ENCODE measurements around the gene KRT81.
"Not testable (repeated sequence)": the region's sequence is repeated elsewhere in the genome, so short reads cannot be mapped to it uniquely, and the experiment has no call there.

The KRT81 gene

DNA sequence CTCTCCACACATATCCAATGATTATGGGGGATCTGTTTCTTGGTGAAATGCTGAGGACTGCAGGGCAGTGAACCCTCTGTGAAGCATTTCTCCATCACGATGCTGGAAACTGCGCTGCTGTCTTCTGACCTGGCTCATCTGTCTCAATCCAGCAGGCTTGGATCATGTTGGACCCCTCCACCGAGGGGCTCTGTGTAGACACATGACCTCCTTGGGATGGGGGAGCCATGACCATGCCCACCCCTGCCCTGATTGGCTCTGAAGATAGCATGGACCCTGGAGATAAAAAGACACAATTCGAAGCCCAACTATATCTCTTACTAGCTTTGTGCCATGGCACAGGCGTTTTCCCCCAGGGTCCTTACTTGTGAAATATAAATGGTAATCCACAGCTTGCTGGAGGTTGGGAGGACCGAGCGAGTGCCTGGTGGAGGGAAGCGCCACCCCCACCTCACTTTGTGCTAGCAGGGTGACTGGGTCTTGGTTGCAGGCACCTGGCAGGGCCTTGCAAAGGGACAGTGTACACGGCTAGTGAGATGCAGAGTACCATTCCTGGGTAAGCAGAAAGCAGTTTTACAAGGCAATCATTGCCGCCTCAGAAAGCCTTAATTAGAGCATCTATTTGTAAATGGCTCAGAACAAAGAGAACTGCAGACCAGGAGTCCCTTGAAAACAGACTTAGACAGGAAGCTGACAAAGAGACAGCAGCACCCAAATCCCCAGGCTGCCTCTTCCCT lies 32.2 kb upstream of the KRT81 start:
- DNase-seq (no peak), ATAC-seq (replicated peaks) (no peak)
- Mint-ChIP-seq H3K4me3 (no peak overlapping the region), H3K4me1 (peaks cover 2 to 11% of the 10 kb centered on the region in 2 donors), H3K27me3 (peaks cover 47 to 60% of the 10 kb centered on the region in 2 donors), H3K9me3 (no peaks in the 10 kb centered on the region), H3K27ac (no peak overlapping the region), H3K36me3 (no peaks in the 10 kb centered on the region)

DNA sequence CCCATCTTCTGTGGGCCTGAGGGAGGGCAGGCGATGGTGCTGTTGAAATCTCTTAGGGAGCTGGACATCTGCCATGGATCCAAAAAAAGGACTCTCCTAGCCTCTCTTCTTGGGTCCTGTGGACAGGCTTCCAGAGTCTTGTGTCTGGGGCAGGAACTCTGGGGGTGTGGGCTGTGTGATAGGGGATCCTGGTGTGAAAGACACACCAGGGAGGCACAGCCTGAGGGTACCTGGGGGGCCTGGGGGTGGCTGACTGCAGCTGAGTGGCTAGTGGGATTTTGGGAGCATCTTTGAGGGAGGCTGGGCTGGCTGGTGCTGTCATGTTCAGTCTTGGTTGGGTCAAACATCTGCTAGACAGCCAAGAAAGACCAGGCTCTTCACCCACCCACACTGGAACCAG lies 31.7 kb upstream of the KRT81 start:
- Mint-ChIP-seq H3K4me3 (no peak overlapping the region), H3K27ac (no peak overlapping the region), H3K27me3 (peaks cover 47 to 63% of the 10 kb centered on the region in 2 donors), H3K4me1 (peaks cover 2 to 11% of the 10 kb centered on the region in 2 donors), H3K9me3 (no peaks in the 10 kb centered on the region), H3K36me3 (no peaks in the 10 kb centered on the region)
- ATAC-seq (replicated peaks), result no peak
- DNase-seq, result no peak

DNA sequence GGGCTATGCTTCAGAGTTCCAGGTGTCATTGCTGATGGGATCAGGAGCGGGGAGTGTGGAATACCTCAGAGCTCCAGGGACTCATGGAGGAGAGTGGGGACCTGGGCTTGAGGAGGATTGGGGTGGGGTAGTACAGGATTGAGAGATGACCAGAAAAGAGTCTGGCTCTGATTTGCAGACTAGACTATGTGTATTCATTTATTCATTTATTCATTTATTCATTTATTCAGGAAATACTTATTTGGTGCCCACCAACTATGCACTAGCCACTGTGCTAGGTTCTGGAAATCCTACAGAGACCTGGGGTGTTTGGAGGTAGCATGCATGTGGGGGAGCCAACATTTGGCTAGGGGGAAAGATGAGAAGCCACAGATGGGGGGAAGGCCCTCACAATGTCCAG lies 30.7 kb upstream of the KRT81 start:
- Mint-ChIP-seq H3K4me1 (peaks cover 0 to 2% of the 10 kb centered on the region in 2 donors), H3K27ac (no peak overlapping the region), H3K4me3 (no peak overlapping the region), H3K9me3 (no peaks in the 10 kb centered on the region), H3K27me3 (peaks cover 47 to 57% of the 10 kb centered on the region in 2 donors), H3K36me3 (no peaks in the 10 kb centered on the region)
- no peak for DNase-seq
- ATAC-seq (replicated peaks), result no peak

DNA sequence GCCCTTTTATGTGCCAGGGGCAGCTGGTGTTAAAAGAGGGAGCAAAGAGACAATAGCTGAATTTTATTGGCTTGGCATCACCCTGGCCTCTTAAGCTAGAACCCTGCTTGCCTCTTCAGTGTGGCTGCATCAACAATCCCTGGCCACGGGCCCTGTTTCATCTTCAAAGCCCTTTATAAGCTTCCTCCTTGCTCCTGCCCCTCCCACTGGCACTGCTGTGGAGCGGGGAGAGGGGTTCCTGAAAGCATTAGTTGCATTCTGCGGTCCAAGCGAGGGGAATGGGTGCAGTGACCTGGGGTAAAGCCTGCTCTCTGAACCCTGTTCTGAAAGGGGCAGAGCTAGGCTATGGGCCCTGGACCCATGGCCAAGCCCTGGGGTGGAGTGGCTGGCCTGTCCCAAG lies 30.1 kb upstream of the KRT81 start:
- H3K4me1 Mint-ChIP-seq, result no peaks in the 10 kb centered on the region
- ATAC-seq (replicated peaks) (no peak), DNase-seq (no peak)
- H3K4me3 Mint-ChIP-seq, result no peak overlapping the region
- no peaks in the 10 kb centered on the region for H3K9me3 Mint-ChIP-seq
- H3K27ac Mint-ChIP-seq, result no peak overlapping the region
- H3K36me3 Mint-ChIP-seq, result no peaks in the 10 kb centered on the region
- peaks cover 47 to 53% of the 10 kb centered on the region in 2 donors for H3K27me3 Mint-ChIP-seq

DNA sequence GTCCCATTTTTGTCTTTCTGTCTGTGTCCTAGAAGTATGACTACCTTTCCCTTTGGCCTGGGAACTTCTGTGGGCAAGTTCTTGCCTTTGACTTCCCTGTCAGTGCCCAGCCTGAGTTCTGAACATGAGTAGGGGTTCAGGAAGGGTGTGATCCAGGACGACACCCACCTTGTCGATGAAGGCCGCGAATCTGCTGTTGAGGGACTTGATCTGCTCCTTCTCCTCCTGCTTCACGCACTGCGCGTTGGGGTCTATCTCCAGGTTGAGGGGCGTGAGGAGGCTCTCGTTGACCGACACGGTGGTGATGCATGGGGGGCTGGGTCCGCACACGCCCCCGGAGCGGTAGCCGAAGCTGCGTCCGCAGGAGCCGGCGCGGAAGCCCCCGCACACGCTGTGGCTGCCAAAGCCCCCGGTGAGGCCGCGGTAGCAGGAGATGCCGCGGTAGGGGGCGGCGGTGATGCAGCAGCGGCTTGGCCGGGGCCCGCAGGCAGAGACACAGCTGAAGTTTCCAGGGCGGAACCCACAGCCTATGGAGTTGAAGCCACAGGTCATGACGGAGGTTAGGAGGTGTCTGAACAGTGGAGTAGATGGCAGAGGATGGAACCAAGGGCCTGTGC lies 29.6 kb upstream of the KRT81 start, which contains the start of gene KRT83:
Gene KRT83, minus strand, starts transcription at position 615 of the 617 bp plus-strand sequence. Its CDS starts 63 bp downstream, at position 552.
- ATAC-seq (replicated peaks) (no peak), DNase-seq (no peak)
- H3K27ac Mint-ChIP-seq, result no peak within 1 kb of the TSS
- no peak within 1 kb of the TSS for H3K4me3 Mint-ChIP-seq
- H3K36me3 Mint-ChIP-seq, result no peaks in the 10 kb centered on the region
- no peaks in the 10 kb centered on the region for H3K9me3 Mint-ChIP-seq
- H3K4me1 Mint-ChIP-seq, result no peaks in the 10 kb centered on the region
- H3K27me3 Mint-ChIP-seq, result peaks cover 47 to 53% of the 10 kb centered on the region in 2 donors

DNA sequence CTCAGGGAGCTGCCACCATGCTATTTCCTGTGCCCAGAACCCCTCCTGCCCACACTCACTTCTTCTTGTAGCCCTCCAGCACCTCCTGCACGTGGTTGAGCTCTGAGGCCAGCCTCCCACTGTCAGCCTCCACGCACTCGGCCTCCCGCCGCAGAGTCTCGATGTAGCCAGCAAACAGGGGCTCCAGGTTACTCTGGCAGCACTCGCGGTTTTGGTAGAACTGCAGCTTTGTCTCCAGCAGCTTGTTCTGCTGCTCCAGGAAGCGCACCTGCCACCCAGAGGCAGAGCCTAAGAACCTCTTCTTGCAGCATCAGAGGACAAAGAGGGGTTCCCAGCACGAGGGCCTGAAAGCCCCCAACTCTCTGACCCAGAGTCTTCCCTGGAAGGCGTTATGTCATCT lies 27.8 kb upstream of the KRT81 start:
- H3K27ac Mint-ChIP-seq, result no peak overlapping the region
- peaks cover 36 to 43% of the 10 kb centered on the region in 2 donors for H3K27me3 Mint-ChIP-seq
- H3K4me3 Mint-ChIP-seq, result no peak overlapping the region
- no peaks in the 10 kb centered on the region for H3K36me3 Mint-ChIP-seq
- ATAC-seq (replicated peaks), result no peak
- no peaks in the 10 kb centered on the region for H3K9me3 Mint-ChIP-seq
- no peaks in the 10 kb centered on the region for H3K4me1 Mint-ChIP-seq
- DNase-seq, result no peak

DNA sequence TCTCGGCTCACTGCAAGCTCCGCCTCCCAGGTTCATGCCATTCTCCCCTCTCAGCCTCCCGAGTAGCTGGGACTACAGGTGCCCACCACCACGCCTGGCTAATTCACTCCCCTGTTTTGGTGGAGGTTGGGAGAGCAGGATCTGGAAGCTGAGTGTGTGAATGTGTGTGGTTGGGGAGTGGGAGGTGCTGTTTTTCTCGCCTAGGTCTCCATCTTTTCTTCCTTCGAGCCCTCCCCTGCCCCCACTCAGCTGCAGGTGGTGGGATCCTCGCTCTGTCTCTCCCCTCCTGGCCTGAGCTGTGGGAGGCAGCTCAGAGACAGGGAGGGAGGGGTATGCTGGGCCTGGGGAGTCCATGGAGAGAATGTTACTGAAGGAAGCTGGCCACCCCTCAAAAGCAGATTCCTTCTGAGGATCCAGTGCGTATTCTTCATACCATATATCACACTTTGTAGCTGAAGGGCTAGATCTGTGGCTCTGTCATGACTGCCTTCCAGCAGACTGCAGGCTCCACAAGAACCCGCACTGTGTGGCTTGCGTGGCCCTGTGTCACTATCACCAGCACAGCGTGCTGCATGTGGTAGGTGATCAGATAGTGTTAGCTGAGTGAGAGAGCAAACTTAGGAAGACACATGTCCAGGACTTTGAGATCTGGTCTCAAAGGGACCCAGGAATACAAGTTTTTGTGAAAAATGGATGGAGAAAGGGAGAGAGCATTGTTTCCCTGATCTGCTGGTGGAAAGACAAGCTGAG lies 27.1 kb upstream of the KRT81 start:
- H3K4me3 Mint-ChIP-seq, result no peak overlapping the region
- no peaks in the 10 kb centered on the region for H3K4me1 Mint-ChIP-seq
- peaks cover 33 to 47% of the 10 kb centered on the region in 2 donors for H3K27me3 Mint-ChIP-seq
- no peak for DNase-seq
- H3K9me3 Mint-ChIP-seq, result no peaks in the 10 kb centered on the region
- no peak overlapping the region for H3K27ac Mint-ChIP-seq
- no peak for ATAC-seq (replicated peaks)
- no peaks in the 10 kb centered on the region for H3K36me3 Mint-ChIP-seq

DNA sequence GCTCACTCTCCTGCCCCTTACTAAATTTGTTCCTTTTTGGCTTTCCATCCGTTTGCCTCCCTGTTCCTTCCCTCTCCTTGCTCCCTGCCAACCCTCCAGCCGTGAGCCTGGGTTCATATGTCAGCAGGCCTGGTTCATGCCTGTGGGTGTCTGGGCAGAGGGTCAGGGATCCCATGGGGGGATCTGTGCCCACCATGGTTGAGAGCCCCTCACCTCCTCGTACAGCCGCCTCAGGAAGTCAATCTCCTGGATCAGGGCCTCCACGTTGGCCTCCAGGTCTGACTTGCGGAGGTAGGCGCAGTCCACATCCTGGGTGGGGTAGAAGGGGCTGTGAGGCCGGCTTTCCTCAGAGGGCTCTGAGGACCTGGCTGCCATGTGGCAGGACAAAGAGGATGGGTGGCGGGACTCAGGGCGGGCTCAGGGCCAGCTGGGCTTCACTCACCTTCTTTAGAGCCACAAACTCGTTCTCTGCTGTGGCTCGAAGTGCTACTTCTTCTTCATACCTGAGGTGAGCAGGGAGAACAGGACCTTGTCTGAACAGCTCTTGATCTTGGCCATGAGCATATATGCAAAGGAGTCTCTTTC lies 26.2 kb upstream of the KRT81 start:
- no peaks in the 10 kb centered on the region for H3K4me1 Mint-ChIP-seq
- no peak overlapping the region for H3K27ac Mint-ChIP-seq
- peaks cover 31 to 47% of the 10 kb centered on the region in 2 donors for H3K27me3 Mint-ChIP-seq
- no peaks in the 10 kb centered on the region for H3K9me3 Mint-ChIP-seq
- ATAC-seq (replicated peaks) (no peak), DNase-seq (no peak)
- no peaks in the 10 kb centered on the region for H3K36me3 Mint-ChIP-seq
- H3K4me3 Mint-ChIP-seq, result no peak overlapping the region

DNA sequence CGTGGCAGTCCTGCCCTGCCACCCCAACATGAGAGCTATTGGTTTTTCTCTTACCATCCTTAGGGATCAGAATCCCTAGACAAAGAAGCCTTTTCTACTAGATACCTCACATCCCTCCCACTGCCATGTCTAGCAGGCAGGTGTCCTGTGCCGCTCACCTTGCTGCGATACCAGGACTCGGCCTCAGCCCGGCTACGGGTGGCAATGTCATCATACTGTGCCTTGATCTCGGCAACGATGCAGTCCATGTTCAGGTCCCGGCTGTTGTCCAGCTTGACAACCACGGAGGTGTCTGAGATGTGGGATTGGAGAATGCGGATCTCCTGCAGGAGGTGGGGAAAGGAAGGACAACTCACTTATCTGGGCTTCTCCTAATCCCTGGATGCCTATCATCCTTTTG lies 25.4 kb upstream of the KRT81 start:
- ATAC-seq (replicated peaks) (no peak), DNase-seq (no peak)
- H3K27ac Mint-ChIP-seq, result no peak overlapping the region
- H3K36me3 Mint-ChIP-seq, result no peaks in the 10 kb centered on the region
- no peaks in the 10 kb centered on the region for H3K4me1 Mint-ChIP-seq
- peaks cover 27 to 44% of the 10 kb centered on the region in 2 donors for H3K27me3 Mint-ChIP-seq
- H3K4me3 Mint-ChIP-seq, result no peak overlapping the region
- H3K9me3 Mint-ChIP-seq, result no peaks in the 10 kb centered on the region

DNA sequence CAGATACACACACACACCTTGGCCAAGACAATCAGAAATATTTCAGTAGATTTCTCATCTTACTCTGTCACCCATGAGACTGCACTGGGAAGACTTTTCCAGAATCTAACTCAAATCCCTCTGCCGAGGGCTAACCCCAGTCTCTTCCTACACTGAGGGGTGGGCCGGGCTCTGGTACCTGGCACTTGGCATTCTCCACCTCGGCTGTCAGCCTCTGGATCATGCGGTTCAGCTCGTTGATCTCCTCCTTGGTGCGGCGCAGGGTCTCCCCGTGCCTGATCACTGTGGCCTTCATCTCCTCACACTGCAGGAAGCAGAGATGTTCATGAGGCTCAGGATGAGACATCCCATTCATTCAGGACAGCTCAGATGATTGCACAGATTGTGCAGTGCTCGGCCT lies 25.0 kb upstream of the KRT81 start:
- H3K36me3 Mint-ChIP-seq, result no peaks in the 10 kb centered on the region
- H3K9me3 Mint-ChIP-seq, result no peaks in the 10 kb centered on the region
- no peaks in the 10 kb centered on the region for H3K4me1 Mint-ChIP-seq
- ATAC-seq (replicated peaks) (no peak), DNase-seq (no peak)
- no peak overlapping the region for H3K27ac Mint-ChIP-seq
- H3K27me3 Mint-ChIP-seq, result peaks cover 25 to 47% of the 10 kb centered on the region in 2 donors
- H3K4me3 Mint-ChIP-seq, result no peak overlapping the region

DNA sequence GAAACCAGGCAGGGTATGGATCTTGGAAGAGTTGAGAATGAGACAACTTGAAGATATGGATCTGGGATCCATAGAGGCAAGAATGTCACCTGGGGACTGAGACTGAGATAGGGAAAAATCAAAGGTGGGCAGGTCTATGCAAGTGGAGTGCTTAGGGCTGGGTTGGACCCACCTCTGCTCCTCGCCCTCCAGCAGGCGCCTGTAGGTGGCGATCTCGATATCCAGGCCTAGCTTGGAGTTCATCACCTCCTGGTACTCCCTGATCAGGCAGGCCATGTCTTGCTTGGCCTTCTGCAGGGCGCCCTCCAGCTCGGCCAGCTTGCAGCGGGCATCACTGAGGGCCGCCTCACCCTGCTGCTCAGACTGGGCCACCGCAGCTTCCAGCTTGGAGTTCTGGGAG lies 24.4 kb upstream of the KRT81 start:
- ATAC-seq (replicated peaks), result peak in 1 of 2 donors; percentile 46
- H3K4me3 Mint-ChIP-seq, H3K36me3 Mint-ChIP-seq, DNase-seq, H3K9me3 Mint-ChIP-seq, H3K4me1 Mint-ChIP-seq, H3K27ac Mint-ChIP-seq: not testable (repeated sequence)
- peaks cover 25 to 48% of the 10 kb centered on the region in 2 donors for H3K27me3 Mint-ChIP-seq

DNA sequence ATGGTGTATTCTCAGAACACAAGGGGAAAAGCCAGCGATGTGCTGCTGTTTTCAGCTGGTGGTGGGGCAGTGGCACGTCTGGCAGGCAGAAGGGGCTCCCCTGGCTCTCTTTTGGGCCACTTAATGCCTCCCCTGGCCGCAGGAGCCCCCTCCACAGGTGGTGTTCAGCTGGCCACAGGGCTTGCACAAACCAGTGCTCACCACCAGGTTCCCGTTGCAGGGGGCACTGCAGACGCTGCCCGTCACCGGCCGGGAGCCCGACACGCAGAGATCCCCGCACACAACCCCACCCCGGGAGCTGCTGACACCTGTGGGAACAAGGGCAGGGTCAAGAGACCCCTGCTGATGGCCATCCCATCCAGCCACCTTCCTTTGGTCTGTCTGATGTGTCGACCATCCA lies 23.2 kb upstream of the KRT81 start:
- H3K4me3 Mint-ChIP-seq, result no peak overlapping the region
- peaks cover 22 to 50% of the 10 kb centered on the region in 2 donors for H3K27me3 Mint-ChIP-seq
- no peak overlapping the region for H3K27ac Mint-ChIP-seq
- no peaks in the 10 kb centered on the region for H3K4me1 Mint-ChIP-seq
- H3K36me3 Mint-ChIP-seq, result no peaks in the 10 kb centered on the region
- ATAC-seq (replicated peaks) (no peak), DNase-seq (no peak)
- H3K9me3 Mint-ChIP-seq, result no peaks in the 10 kb centered on the region

DNA sequence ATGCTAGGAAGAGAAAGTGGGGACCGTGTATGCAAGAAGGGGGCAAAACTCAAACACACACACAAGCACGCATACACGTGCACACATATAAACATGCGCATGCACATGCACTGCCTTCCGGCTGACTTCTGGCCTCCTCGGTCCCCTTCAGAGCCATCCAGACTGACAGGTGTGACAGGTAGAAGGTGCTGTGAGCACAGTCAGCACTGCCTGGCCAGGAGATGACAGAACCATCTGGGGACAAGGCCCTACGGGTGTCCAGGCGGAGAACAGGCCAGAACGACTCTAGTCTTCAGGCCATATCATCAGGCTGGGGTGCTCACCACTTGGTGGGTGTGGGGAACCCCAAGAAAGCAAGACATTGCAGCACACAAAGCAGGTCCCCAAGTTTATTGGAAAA lies 22.6 kb upstream of the KRT81 start:
- H3K9me3 Mint-ChIP-seq, result no peaks in the 10 kb centered on the region
- no peaks in the 10 kb centered on the region for H3K36me3 Mint-ChIP-seq
- H3K27me3 Mint-ChIP-seq, result peaks cover 28 to 50% of the 10 kb centered on the region in 2 donors
- H3K27ac Mint-ChIP-seq, result no peak overlapping the region
- H3K4me1 Mint-ChIP-seq, result peaks cover 0 to under 1% of the 10 kb centered on the region in 2 donors
- ATAC-seq (replicated peaks) (no peak), DNase-seq (no peak)
- no peak overlapping the region for H3K4me3 Mint-ChIP-seq

DNA sequence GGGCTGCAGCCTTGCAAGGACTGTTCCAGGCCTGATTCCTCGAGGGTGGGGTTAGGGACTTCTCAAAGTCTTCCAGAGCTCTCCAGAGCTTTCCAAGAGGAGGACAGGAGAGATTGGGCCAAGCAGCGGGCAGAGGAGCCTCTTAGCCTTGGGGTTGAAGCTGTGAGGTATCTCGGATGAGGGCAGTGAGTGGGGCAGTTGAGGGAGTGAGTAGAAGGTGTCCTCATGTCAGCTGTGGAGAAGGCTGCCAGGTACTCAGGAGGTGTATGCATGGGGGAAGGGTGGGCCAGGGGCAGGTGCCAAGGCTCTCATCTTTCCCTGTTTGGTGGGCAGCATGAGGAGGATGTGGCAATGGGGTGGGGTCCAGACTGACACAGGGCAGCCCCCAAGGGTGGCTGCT lies 22.1 kb upstream of the KRT81 start:
- H3K27me3 Mint-ChIP-seq, result peaks cover 32 to 50% of the 10 kb centered on the region in 2 donors
- no peaks in the 10 kb centered on the region for H3K9me3 Mint-ChIP-seq
- no peak overlapping the region for H3K27ac Mint-ChIP-seq

More for the DNA sequence above, 22.1 kb upstream of the KRT81 start:
- Mint-ChIP-seq H3K36me3 (no peaks in the 10 kb centered on the region), H3K4me1 (peaks cover 3 to 5% of the 10 kb centered on the region in 2 donors), H3K4me3 (no peak overlapping the region)
- ATAC-seq (replicated peaks) (no peak), DNase-seq (no peak)
